Measurements from ENCODE around the gene CAPS2. TPM values are rescaled to one million over a fixed set of nuclear protein-coding genes. Genes with fewer than 3 reads are reported as not detected.
"Not testable (repeated sequence)": the region's sequence is repeated elsewhere in the genome, so short reads cannot be mapped to it uniquely, and the experiment has no call there.

Gene CAPS2
- 10 to 100 TPM in 1 of 2 donors, 1 to 10 TPM in 1; 8.6 to 13.5 TPM for total RNA-seq
- long read RNA-seq, donor 1, partial matches to known transcripts, result 0 of 1 reads
- long read RNA-seq, donor 1, other reads (novel, unspliced or antisense), result 1 of 1 reads
- long read RNA-seq, donor 2, partial matches to known transcripts, result 0 of 4 reads
- long read RNA-seq, donor 2, other reads (novel, unspliced or antisense), result 4 of 4 reads

DNA sequence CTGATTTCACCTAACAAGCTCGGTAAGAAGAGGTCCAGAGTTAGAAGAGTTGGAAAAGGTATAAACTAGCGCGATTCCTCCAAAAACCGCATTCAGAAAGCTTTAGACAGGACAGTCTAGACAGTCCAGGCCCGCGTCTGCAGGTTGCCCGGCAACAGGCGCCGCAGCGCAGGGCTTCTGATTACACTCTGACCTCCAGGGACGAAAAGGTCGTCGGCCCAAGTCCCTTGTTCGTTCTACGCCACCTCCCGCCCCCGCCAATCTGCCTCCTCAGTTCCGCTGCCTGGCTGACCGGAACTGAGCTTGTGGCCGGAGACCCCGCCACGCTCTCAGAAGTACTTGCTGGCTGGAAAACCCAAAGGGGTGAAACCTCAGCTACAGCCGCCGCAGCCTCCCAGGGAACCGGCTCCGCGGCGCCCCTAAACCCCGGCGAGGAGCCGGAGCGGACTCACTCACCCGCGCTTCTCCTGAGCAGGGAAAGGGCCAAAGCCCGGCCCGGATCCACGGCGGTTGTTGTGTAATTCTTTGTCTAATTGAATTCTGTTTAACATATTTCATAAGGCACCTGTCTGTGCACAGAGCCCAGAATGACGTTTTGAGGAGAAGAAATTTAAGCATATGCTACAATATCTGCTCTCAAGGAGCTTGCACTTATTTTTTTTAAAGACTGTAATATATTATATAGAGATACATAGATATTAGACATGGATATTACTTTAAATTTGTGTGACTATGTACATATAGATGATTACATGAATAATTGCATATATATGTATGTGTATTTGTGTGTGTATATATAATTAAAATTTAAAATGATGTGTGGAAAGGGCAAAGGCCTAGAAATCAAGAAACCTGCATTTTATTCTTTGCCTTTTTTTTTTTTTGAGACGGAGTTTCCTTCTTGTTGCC lies at the start of gene CAPS2:
CAPS2 (minus strand) TSS at position 407 of the 909 bp plus-strand sequence. CDS start 3,826 bp downstream, outside the sequence.
- DNase-seq (ENCODE audit: low spot score), result peak; percentile 95
- intact Hi-C loops (cut with DNase I), result loop anchor here in 1 of 2 donors (10.0 kb wide), 1 partner anchor 155 kb away; the partner anchor contains the start of gene GLIPR1

DNA sequence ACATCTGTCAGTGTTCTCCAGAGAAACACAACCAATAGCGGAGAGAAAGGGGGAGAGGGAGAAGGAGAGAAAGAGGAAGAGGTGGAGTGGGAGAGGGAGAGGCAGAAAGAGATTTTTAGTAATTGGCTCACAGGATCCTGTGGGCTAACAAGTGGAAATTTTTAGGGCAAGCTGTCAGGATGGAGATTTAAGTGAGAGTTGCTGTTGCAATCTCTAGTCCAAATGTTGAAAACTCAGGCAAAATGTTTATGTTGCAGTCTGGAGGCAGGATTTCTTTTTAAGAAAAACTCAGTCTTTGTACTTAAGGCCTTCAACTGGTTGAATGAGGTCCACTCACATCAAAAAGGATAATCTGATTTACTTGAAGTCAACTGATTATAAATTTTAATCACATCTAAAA lies 48.2 kb upstream of the CAPS2 start:
- no peak for DNase-seq (ENCODE audit: low spot score)
- intact Hi-C loops (cut with DNase I), result no loop called here

DNA sequence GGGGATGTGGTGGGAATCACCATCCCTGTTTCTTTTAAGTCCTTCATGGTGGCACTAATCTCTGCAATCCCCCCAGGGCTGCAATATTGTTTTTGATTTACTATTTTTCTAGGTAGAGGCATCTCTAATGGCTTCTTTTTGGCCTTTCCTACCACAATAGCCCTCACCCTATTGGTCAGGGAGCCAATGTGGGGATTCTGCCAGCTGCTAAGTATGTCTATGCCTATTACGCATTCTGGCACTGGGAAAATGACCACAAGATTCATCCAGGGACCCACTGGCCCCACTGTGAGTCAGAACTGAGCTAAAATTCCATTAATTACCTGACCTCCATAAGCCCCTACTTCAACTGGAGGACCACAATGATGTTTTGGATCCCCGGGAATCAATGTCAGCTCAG lies 44.8 kb upstream of the CAPS2 start:
- intact Hi-C loops (cut with DNase I), result no loop called here
- no peak for DNase-seq (ENCODE audit: low spot score)

DNA sequence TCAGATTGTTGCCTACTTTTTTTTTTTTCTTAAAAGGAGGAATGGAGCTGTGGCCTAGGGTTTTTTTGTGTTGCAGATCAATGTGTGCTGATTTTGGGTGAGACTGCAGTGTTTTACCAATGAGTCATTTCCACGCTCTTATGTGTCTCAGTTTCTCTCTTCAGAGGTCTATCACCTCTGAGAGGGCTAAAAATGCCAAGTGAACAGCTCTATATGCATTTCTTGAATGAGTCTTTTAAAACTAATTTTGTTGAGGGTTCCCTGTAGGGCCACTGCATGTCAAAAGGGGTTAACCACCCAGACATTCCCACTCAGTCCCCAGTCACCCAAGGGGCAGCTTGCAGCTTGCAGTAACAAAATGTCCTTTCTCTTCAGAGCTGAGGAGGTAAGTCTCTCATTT lies 36.5 kb upstream of the CAPS2 start:
- DNase-seq (ENCODE audit: low spot score), result no peak
- intact Hi-C loops (cut with DNase I), result no loop called here

DNA sequence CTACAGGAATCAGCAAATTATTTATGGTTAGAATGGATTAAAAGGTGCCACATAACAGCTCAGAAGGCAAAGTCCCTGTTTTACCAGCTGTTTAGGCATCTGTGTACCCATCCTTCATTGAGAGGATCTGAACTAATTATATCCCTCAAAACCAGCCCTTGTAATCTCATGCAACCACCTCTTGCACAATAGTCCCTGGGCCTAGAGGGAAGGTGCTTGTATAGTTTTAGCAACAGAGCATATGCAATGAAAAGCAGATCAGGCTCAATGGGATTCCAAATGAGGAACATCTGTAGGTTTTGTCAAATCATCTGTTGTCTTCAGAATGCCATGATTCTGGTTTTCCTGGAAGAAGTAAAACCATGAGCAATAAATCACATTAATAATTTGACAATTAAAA lies 34.8 kb upstream of the CAPS2 start:
- no peak for DNase-seq (ENCODE audit: low spot score)
- intact Hi-C loops (cut with DNase I), result no loop called here

DNA sequence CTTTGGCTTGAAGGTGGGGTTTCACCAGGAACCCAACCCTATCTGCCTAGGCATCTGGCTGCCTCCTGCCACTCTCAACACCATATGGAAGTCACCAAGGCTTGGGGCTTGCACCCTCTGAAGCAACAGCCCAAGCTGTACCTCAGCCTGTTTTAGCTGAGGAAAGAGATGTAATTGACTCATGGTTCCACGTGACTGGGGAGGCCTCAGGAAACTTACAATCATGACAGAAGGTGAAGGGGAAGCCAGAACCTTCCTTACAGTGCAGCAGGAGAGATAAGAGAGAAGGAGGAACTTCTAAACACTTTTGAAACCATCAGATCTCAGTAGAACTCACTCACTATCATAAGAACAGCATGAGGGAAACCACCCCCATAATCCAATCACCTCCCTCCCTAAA lies 31.3 kb upstream of the CAPS2 start:
- no peak for DNase-seq (ENCODE audit: low spot score)
- intact Hi-C loops (cut with DNase I), result no loop called here

DNA sequence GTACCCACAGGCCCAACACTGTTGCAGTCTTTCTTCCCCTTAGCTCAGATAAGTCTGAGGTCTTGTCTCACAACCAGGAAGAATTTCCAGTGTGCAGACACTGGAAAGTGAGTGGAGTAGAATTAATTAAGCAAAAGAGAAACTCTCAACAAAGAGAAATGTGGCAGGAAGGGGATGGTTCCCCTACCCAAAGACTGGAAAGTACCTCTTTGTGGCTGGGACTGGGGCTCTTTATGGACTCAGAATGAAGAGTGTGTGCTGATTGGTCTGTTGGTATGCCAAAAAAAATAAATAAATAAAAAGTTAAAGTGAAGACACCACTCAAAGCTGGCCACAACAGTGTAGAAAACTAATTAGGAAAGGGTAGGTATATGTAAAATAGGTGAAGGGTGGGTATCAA lies 30.8 kb upstream of the CAPS2 start:
- intact Hi-C loops (cut with DNase I), result no loop called here

DNA sequence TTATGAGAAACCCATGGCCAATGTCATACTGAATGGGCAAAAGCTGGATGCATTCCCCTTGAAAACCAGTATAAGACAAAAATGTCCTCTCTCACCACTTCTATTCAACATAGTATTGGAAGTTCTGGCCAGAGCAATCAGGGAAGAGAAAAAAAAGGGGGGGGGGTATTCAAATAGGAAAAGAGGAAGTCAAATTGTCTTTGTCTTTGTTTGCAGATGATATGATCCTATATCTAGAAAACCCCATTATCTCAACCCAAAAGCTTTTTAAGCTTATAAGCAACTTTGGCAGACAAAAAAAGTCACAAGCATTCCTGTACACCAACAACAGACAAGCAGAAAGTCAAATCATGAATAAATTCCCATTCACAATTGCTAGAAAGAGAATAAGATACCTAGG lies 23.9 kb upstream of the CAPS2 start:
- no peak for DNase-seq (ENCODE audit: low spot score)
- intact Hi-C loops (cut with DNase I), result no loop called here

More for the DNA sequence above, 30.8 kb upstream of the CAPS2 start:
- no peak for DNase-seq (ENCODE audit: low spot score)

DNA sequence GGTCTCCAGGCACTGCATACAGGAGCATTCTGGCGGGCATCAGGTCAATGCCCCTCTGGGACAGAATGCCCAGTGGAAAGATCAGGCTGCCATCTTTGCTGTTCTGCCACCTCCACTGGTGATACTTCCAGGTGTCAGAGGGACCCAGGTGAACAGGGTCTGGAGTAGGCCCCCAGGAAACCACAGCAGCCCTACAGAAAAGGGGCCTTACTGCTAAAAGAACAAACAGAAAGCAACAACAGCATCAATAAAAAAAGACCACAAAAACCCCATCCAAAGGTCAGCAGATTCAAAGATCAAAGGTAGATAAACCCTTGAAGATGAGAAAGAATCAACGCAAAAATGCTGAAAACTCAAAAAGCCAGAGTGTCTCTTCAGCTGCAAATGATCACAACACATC lies 20.3 kb upstream of the CAPS2 start:
- intact Hi-C loops (cut with DNase I), result no loop called here
- no peak for DNase-seq (ENCODE audit: low spot score)

DNA sequence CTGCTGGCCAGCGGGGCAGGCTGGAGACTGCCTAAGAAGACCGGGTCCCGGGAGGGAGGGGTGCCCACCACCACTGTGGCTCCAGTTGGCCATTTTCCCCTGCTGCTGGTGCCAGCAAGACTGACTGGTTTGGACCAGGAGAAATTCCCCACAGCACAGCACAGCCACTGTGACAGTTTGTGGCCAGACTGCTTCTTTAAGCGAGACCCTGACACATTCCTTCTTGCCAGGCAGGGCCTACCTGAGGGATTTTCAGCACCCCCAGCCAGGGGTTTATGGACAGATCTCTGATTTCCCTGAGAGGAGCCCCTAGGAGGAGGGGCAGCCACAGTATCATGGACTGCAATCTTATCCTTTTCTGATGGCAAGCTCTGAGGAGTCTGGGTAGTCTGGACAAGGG lies 19.8 kb upstream of the CAPS2 start:
- no peak for DNase-seq (ENCODE audit: low spot score)
- intact Hi-C loops (cut with DNase I), result loop anchor here in 1 of 2 donors (1.0 kb wide), 1 partner anchor 29 kb away; no protein-coding TSS in a partner anchor

DNA sequence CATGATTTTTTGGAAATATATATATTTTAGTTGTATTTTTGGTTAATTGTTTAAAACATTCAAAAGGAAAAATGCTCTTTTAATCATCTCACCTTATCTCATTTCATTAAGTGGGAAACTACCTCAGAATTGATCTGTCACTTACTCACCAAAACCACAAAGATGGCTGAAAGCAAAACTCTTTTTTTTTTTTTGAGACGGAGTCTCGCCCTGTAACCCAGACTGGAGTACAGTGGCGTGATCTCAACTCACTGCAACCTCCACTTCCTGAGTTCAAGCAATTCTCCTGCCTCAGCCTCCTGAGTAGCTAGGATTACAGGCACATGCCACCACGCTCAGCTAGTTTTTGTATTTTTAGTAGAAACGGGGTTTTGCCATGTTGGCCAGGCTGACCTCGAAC lies 16.1 kb upstream of the CAPS2 start:
- DNase-seq (ENCODE audit: low spot score); intact Hi-C loops (cut with DNase I): not testable (repeated sequence)

DNA sequence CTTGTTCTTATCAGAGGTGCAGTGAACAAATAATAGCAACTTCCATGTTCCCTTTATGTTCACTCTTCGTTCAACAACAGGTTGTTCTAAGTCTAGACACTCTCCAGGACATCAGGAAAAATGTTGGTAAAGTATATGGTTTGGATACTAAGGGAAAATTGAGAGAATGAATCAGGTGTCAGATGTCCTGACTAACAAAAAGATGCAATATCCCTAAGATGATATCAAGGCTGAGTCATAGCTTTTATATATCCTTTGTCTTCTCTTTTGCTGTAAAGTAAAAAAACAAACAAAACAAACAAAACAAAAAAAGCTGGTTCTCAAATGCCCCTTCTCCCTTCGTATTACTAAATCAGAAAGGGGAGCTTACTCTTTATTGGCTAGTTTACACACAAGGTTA lies 15.4 kb upstream of the CAPS2 start:
- intact Hi-C loops (cut with DNase I), result no loop called here
- no peak for DNase-seq (ENCODE audit: low spot score)

DNA sequence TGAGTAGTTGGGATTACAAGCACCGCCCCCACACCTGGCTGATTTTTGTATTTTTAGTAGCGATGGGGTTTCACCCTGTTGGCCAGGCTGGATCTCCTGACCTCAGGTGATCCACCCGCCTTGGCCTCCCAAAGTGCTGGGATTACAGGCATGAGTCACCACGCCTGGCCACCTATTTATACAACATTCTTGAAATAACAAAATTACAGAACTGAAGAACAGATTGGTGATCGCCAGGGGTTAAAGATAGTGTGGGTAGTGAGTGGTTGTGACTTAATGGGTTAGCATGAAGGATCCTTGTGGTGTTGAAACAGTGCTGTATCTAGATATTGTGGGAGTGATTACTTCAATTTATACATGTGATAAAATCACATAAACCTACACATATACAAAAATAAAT lies 11.7 kb upstream of the CAPS2 start:
- no peak for DNase-seq (ENCODE audit: low spot score)
- intact Hi-C loops (cut with DNase I), result no loop called here

DNA sequence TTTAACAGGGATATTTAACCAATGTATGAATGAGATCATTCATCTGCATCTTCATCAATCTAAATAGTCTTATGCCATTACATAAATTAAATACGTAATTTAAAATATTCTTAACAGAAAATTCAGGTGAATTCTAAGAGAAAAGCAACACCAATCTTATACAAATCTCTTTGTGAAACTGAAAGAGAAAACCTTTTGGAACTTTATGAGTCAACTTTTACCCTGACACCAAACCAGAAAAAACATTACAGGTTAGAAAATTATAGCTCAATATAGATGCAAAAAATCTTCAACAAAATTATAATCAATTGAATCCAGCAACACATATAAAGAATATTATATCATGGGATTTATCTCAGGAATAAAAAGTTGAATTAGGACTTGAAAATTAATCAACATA lies 7.8 kb upstream of the CAPS2 start:
- intact Hi-C loops (cut with DNase I), result loop anchor here in 1 of 2 donors (10.0 kb wide), 1 partner anchor 147 kb away; the partner anchor contains the start of gene GLIPR1
- no peak for DNase-seq (ENCODE audit: low spot score)

DNA sequence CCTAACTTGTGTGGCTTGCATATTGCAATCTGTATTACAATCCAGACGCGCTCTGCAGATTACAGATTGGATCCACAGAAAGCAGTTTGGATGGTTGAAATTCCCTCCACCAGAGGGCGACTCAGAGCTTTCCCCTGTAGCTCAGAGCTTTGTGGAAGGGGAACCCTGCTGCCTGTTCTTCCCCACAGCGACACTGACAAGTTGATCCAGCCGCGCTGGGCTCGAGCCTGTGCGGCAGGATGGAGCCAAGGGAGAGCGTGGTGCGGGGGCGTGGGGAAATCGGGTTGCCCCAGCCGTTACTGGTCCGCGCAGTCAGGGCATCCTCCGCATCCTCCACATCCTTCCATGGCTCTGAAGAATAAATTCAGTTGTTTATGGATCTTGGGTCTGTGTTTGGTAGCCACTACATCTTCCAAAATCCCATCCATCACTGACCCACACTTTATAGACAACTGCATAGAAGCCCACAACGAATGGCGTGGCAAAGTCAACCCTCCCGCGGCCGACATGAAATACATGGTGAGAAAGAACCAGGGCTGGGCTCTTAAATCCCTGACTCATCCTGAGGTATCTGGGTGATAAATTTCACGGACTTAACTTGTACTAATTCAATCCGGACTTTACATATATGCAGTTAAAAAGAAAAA lies 4.4 kb upstream of the CAPS2 start, which contains the start of gene GLIPR1L1:
GLIPR1L1 (plus strand) TSS at position 287 of the 647 bp plus-strand sequence; CDS start at position 346, 59 bp downstream.
- intact Hi-C loops (cut with DNase I), result loop anchor here in 1 of 2 donors (10.0 kb wide), 1 partner anchor 150 kb away; the partner anchor contains the start of gene GLIPR1
- peak; percentile 91 for DNase-seq (ENCODE audit: low spot score)

DNA sequence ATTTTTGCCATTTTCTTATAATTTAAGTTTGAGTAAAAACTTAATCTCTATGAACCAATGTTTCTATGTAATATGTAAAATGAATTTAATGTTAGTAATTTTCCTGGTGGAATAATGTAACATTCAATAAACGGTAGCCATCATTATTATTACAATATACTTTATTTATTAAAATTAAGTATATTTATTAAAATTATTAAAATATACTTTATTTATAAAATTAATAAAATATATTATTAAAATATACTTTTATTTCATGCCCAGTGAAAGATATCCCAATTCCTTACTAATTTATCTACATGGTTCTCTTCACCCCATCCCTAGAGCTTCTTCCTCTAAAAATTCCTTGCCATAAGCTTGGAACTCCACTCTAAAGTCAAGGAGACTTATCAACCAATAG lies 2.5 kb downstream of the CAPS2 start:
- intact Hi-C loops (cut with DNase I), result no loop called here
- DNase-seq (ENCODE audit: low spot score), result no peak

DNA sequence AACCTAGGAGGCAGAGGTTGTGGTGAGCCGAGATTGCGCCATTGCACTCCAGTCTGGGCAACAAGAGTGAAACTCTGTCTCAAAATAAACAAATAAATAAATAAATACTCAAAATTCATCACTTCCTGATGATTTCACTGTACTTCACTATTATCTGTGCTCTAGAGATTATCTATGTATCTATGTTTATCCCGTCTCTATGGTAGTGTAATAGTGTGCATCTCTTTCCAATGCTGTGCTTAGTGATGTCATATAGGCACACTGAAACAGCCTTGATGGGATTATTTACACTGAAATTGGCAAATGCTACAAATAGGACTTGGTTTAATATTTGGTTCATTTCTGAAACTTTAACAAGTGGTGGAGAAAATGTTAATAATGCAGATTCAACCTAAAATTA lies 6.5 kb downstream of the CAPS2 start:
- DNase-seq (ENCODE audit: low spot score), result no peak
- intact Hi-C loops (cut with DNase I), result no loop called here

DNA sequence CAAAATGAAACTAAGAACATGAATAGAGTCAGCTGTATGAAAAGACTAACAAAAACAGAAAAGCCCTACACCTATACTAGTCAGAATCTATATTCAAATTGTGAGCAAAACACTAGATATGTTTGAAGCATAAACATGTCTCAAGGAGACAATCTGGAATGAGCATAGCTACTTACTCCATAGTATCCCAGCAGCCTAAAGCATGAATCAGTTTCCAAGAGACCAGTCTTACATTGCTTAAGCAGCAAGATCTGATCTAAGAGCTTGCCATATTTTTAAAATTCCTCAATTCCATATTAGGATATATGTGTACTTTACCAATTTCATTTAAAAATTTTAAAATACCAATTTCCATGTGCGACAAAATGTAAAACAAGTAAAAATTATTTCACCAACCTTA lies 7.7 kb downstream of the CAPS2 start:
- DNase-seq (ENCODE audit: low spot score), result no peak
- intact Hi-C loops (cut with DNase I), result no loop called here

DNA sequence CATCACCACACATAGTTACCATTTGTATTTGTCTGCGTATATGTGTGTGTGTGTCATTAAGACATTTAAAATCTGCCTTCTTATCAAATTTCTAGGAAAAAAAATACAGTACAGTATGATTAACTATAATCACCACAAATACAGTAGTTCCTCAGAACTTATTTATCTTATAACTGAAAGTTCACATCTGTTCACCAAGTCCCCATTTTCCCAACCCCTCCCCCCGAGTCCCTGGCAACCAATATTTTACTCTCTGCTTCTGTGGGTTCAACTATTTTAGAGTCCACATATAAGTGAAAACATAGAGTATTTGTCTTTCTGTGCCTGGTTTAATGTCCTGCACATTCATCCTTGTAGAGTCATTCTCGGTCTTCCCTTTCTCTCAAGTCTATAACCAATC lies 12.3 kb downstream of the CAPS2 start:
- intact Hi-C loops (cut with DNase I), result no loop called here
- DNase-seq (ENCODE audit: low spot score), result no peak

DNA sequence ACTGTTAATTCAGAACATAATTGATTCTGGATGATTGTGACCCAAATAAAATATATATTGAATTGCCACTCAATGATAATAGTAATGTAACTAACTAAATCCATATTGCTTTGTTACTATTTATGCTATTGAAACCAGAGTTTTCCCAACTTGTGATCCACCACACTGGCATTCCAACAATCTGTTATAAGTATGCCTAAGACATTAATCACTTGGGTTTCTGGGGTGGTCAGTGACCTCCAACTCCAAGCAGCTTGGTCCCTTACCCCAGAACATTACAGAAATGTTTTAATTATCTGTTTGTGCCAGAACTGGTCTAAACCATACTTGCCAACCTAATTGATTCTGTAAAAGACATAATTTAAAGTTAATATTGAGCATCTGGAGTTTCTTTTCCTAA lies 14.6 kb downstream of the CAPS2 start:
- intact Hi-C loops (cut with DNase I), result no loop called here
- DNase-seq (ENCODE audit: low spot score), result no peak
